GM21825 (cell line): ENCODE measurements around the gene COPA.

Source experiments
- ATAC-seq: cut with Tn5 transposase; IDR thresholded peaks from one replicate; pipeline ENCODE4 v1.9.1; 2021; ENCODE audit warnings: mild to moderate bottlenecking, moderate library complexity; ENCODE audit not compliant: unreplicated experiment

COPA gene

GRCh38 chr1:160239582-160240299, 103.3 kb downstream of the COPA start:
- ATAC-seq, result no peak
